ENCODE data around the gene TLR4.

Gene TLR4

DNA sequence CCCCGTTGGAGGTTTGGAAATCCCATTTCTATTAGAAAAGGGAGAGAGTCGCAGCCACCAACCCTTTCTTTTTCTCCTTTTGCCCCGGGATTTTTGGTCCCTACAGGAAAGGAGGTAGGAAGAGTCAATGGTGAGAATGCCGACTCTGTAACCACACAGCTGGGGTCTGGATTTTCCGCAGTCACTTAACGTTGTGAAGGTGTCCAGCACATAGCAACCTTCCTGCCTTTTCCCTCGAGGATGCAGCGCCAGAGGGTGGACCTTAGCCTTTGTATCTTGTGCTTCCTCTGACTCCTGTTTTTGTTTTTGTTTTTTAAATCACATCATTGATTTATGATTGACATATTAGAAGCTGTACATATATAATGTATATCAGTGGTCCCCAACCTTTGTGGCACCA lies 41.4 kb downstream of the TLR4 start:
- DNase-seq (ENCODE audit: low read depth), result no peak
- H3K4me3 ChIP-seq (ENCODE audit: low read depth, low read length), result no peak overlapping the region
- TF ChIP-seq, protein P1, sequence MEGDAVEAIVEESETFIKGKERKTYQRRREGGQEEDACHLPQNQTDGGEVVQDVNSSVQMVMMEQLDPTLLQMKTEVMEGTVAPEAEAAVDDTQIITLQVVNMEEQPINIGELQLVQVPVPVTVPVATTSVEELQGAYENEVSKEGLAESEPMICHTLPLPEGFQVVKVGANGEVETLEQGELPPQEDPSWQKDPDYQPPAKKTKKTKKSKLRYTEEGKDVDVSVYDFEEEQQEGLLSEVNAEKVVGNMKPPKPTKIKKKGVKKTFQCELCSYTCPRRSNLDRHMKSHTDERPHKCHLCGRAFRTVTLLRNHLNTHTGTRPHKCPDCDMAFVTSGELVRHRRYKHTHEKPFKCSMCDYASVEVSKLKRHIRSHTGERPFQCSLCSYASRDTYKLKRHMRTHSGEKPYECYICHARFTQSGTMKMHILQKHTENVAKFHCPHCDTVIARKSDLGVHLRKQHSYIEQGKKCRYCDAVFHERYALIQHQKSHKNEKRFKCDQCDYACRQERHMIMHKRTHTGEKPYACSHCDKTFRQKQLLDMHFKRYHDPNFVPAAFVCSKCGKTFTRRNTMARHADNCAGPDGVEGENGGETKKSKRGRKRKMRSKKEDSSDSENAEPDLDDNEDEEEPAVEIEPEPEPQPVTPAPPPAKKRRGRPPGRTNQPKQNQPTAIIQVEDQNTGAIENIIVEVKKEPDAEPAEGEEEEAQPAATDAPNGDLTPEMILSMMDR (IDR thresholded peaks at IDR 0.05; ENCODE audit: insufficient read depth, low read depth, low read length, missing control alignments), result no peak

DNA sequence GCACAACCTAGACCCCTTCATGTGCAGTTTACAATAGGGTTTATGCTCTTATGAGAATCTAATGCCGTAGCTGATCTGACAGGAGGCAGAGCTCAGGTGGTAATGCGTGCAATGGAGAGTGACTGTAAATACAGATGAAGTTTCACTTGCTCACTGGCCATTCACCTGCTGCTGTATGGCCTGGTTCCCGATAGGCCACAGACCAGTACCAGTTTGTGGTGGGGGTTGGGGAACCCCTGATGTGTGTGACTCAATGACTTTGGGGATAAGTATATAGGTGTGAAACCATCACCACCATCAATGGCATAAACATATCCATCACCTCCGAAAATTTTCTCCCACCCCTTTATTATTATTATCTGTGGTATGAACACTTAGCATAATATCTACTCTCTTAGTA lies 42.1 kb downstream of the TLR4 start:
- peak; percentile 13 for DNase-seq (ENCODE audit: low read depth)
- TF ChIP-seq, protein P1 (IDR thresholded peaks at IDR 0.05; ENCODE audit: insufficient read depth, low read depth, low read length, missing control alignments), result no peak
- H3K4me3 ChIP-seq (ENCODE audit: low read depth, low read length), result no peak overlapping the region

DNA sequence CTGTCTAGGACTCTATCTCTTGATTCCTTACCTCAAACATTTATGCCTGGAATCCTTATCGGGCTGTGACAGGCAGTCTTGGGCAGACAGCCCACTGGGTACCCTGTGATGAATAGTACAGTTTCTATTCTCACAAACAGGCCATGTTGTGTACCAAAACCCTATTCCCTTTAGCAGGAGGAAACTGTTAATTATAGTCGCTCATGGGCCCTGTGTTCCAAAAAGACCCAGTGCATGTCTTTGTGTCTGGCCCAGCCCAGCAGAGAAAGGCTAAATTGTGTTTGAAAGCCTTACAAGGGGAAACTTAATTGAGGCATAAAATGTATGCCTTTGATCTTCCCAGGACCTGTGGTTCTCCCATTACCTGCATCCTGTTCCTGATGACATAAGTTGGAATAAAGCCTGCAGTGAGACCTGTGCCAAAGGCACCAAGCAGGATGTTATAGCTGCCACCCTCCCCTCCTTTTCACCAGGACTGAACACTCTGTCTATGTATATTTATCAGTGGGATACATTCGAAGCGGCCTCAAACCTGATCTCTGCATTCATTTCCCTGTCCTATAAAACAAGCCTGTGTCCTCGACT lies 43.3 kb downstream of the TLR4 start:
- DNase-seq (ENCODE audit: low read depth), result no peak
- TF ChIP-seq, protein P1 (IDR thresholded peaks at IDR 0.05; ENCODE audit: insufficient read depth, low read depth, low read length, missing control alignments), result no peak
- no peak overlapping the region for H3K4me3 ChIP-seq (ENCODE audit: low read depth, low read length)

DNA sequence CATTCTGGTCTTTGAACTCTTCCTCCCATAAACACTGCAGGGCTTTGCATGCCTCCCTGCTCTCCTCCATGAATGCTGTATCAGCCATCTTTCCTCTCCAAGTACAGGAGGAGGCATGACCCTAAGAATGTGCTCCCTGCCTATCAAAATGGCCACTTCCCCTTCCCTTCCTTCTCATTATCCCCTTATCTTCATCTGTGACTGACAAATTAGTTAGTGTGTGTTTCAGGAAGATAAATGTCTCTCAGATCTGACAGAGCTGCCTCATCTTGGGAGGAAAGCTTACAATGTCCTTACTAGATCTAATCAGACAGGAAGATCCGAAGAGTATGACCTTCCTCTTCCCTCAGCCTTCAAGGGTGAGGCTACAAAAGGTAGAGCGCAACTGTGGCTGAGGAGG lies 46.2 kb downstream of the TLR4 start:
- TF ChIP-seq, protein P1 (IDR thresholded peaks at IDR 0.05; ENCODE audit: insufficient read depth, low read depth, low read length, missing control alignments), result no peak
- no peak for DNase-seq (ENCODE audit: low read depth)
- H3K4me3 ChIP-seq (ENCODE audit: low read depth, low read length), result no peak overlapping the region

DNA sequence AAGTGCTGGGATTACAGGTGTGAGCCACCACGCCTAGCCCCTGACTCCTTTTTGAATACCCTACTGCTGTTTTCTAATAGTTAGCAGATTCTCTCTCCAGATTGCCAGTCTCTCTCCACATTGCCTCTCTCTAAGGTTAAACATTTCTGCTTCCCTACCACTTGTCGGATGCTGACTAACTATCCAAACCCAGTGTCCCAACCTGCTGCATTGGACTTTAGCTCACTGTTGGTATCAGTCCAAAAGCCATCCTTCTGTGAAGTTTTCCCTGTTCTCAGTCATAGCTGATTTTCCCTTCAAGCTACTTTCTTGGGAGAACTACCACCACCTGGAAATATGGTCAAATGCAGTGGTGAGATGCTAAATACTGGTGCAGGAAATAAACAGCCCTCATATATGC lies 48.7 kb downstream of the TLR4 start:
- no peak for DNase-seq (ENCODE audit: low read depth)
- TF ChIP-seq, protein P1 (IDR thresholded peaks at IDR 0.05; ENCODE audit: insufficient read depth, low read depth, low read length, missing control alignments), result no peak
- H3K4me3 ChIP-seq (ENCODE audit: low read depth, low read length), result no peak overlapping the region

DNA sequence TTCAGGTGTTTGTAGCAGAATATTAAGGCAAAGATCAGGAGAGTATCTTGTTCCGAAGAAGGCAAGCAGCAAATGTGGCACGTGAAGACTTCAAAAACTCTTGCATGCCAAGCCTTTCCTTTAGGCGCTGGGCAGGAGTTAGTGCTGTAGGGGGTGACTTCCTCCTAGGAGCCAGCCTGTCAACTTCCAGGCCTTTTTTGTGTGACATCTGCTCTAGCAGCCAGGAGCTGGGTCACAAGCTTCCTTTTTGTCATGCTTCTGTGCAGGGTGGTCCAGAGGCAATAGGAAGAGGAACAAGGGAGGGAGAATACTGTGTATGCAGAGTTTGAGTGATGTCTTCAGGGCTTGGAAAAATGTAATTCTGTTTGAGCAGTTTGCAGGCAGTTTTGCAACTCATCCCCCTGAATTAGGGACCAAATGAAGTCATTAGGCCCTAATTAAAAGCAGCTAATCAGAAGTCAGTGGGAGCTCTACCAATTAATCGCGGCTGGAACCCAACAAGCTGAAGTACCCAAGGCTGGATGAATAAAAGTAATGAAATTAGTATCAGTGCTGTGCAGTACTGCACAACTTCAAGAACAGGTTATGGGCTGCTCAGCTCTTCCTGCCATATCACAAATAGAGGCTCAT lies 53.5 kb downstream of the TLR4 start:
- TF ChIP-seq, protein P1 (IDR thresholded peaks at IDR 0.05; ENCODE audit: insufficient read depth, low read depth, low read length, missing control alignments), result no peak
- no peak for DNase-seq (ENCODE audit: low read depth)
- H3K4me3 ChIP-seq (ENCODE audit: low read depth, low read length), result no peak overlapping the region

DNA sequence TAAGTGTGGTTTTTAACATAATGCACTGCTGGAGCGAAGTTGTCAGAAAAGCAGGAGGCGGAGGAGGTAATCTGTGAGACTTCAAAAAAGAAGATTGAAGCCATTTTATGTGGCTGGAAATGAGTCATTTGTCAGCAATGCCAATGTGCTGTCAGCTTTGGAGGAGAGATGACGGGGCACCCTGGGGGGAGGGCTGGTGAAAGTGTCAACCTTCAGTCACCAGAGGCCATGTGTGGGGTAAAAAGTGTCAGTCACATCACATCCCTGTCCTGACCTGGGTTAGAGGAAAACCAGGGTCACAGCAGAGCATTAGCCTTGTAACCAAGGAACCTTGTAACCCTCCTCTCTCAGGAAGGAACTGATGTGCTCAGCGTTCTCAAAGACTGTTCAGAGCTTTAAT lies 59.1 kb downstream of the TLR4 start:
- no peak overlapping the region for H3K4me3 ChIP-seq (ENCODE audit: low read depth, low read length)
- no peak for DNase-seq (ENCODE audit: low read depth)
- TF ChIP-seq, protein P1 (IDR thresholded peaks at IDR 0.05; ENCODE audit: insufficient read depth, low read depth, low read length, missing control alignments), result no peak
